ENCODE measurements around the gene ZBTB47.

ZBTB47 gene

DNA sequence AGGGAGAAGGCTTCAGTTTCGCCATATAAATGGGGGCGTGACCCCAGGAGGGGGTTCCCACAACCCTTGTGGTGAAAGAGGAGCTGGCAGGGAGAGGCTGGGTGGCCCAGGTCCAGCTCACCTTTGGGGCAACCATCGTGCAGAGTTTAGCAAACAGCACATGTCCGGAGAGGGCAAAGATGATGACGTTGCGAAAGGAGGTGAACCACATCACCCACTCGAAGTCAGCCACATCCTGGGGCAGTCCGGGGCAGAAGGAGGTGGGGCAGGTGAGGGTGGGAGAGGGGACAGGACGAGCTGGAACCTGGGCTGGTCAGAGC is 45.4 kb downstream of the ZBTB47 start:
- DNase-seq (ENCODE audit: low read depth, low spot score) = no peak

DNA sequence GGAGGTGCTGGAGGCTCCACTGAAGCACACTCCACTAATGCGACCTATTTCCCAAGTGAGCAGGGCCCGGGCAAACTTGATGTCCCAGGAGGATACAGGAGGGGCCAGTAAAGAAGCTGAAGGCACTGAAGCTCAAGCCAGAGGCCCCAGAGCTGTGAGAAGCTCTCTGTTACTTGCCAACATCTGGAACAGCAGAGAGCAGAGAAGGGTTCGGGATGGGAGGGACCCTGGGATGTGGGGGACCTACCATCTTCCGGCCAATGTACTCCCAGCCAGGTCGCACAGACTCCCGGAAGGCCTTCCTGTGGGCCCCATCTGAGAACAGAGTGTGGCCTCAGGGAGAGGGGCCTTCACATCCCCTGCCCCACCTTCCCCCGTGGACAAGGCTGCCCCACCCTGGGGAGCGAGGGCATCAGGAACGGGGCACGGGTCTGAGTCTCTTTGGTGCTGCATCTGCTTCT is 46.0 kb downstream of the ZBTB47 start:
- DNase-seq (ENCODE audit: low read depth, low spot score) = no peak

DNA sequence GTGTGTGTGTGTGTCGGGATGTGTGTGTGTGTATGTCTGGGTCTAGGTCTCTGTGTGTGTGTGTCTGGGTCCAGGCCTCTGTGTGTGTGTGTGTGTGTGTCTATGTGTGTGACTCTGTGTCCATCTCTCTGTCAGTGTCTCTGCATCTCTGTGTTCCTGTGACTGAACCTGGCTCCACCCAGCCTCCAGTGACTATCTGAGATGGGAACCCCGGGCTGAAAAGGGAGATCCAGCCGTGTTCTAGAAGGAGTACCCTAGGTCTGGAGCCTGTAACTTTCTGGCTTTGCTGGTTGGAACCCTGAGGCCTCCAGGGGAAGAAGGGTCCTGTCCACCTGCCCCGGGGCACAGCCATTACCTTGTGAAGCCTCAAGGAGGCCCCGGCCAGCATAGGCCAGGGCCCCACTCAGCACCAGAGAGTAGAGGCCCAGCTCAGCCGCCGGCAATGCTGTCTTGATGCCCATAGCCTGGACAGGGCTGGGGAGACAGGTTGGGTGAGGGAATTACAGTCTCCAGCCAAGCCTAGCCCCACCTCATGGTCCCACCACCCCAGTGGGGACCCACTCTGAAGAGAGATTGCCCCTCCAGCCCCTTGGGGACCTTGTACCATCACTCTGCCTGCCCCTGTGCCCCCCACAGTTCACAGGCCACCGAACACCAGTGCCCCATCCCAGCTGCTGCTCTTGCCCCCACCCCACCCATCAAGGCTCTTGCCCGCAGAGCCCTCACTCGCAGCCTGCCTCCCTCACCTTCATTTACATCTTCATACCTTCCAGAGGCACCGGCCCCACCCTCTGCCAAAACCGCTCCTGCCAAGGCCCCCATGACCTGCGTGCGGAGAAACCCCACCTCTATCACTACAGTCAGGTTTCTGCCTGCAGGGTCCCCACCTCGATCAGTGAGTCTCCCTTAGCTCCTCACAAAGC is 47.1 kb downstream of the ZBTB47 start:
- no peak for DNase-seq (ENCODE audit: low read depth, low spot score)

DNA sequence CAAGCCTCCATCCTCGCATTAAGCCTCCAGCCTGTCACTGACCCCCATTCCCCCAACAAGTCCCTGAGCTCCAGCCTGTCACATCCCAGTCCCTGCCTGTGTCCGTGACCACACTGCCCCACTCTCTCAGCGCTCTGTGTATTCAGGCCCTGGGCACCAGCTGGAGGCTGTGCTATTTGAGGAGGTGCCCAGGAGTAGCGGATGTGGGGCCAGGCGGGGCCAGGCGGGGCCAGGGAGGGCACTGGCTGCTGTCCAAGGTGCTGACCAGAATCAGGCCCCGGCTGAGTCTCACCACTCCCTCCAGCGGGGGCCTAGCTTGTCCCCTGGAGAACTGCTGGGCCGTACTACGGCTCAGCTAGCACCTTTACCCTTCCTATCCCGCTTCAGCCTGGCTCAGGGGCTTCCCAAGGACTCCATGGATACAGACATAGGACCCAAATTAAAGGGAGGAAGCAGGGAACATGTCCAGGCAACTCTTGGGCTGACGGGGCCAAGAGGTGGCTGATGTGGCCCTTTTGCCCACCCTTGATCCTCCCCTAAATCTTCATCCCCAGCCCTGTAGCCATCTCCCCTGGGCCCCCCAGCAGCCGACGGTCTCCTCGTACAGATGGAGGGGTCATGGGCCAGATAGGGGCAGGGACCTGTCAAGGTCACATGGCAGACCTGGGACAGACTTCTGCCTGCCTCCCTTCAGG is 48.0 kb downstream of the ZBTB47 start:
- peak; percentile 7 for DNase-seq (ENCODE audit: low read depth, low spot score)

DNA sequence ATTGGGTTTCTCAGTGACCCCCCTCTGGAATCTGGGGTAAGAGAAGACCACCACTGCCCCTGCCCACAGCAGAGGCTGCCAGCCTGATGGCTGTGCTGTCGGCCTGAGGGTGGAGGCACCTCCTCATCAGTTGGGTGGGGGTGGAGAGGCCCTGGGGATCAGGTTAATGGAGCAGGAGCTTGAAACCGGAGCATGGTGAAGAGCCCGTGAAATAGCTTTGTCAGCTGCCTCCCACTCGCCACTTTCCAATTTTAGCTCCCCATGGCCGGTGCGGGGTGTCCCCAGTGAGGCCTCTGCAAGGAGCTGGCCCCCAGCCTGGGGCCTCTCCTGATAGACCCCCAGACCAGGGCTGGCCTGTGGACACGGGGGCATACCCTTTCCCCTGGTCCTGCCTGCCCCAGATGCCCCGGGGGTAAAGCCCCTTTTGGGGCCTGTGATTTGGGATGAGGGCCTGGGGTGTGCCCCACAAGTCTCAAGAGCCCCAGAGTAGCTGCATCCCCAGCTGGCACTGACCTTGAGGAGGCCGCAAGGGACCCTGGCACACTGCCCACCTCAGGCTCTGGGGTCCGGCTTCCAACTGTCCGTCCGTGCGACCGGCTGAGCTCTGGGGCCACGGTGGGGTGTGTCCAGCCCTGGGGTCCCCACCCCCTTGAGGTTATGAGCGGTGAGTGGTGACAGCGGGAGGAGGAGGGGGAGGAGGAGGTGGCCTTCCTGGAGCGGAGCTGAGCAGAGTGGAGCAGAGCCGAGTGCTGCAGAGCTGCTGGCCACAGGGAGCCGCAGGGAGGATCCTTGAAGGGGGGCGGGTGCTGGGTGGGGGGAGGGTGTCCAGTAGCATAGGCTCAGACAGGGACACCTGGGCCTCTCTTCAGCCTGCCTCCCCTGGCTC is 48.8 kb downstream of the ZBTB47 start, which contains the start of gene HHATL:
Gene HHATL (minus strand): TSS at position 733 of the 886 bp plus-strand sequence. CDS start 1,972 bp downstream, outside the sequence.
- DNase-seq (ENCODE audit: low read depth, low spot score) = no peak

DNA sequence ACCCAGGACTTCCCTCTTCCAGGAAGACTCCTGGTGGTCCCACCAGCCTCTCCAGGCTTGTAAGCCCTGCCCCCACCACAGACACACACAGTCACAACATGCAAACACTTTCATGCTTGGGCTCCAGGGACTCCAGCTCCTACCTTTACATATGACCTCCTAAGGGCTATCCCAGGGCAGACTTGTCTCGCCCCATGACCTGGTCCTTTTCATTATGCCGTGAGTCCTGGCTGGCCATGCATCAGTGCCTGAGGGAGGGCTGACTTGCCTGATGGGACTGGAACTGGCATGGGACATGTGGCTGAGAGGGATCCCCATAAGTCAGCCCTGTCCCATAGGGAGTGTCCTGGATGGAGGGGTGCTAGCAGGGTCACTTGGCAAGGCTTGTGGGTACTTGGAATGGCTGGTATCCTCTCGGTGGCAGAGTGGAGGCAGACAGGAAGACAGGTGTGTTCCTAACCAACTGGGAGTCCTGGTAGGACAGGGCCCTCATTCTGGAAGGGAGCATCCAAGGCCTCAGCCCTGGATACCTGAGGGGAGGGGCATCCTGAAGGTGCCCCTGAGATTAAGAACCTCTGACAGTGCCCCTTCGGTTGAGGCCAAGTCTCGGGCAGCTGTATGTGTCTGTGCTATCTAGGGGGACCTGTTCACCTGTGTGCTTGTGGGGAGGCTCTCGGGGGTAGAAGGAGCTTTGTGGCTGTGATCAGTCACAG is 49.6 kb downstream of the ZBTB47 start:
- DNase-seq (ENCODE audit: low read depth, low spot score) = no peak

DNA sequence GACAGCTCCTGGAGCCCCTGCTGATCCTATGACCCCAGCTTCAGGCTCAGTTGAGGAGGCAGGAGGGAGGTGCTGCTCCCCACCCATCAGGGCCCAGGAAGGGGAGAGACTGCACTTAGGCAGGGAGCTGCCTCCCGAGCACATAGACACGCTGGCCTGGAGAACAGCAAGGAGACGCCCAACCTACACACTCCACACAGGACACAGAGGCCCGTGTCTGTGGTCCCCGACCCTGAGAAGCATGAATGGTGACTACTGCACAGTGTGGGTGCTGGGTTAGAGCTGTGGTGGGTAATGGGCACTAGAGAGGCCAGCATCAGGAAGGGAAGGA is 50.2 kb downstream of the ZBTB47 start:
- no peak for DNase-seq (ENCODE audit: low read depth, low spot score)

DNA sequence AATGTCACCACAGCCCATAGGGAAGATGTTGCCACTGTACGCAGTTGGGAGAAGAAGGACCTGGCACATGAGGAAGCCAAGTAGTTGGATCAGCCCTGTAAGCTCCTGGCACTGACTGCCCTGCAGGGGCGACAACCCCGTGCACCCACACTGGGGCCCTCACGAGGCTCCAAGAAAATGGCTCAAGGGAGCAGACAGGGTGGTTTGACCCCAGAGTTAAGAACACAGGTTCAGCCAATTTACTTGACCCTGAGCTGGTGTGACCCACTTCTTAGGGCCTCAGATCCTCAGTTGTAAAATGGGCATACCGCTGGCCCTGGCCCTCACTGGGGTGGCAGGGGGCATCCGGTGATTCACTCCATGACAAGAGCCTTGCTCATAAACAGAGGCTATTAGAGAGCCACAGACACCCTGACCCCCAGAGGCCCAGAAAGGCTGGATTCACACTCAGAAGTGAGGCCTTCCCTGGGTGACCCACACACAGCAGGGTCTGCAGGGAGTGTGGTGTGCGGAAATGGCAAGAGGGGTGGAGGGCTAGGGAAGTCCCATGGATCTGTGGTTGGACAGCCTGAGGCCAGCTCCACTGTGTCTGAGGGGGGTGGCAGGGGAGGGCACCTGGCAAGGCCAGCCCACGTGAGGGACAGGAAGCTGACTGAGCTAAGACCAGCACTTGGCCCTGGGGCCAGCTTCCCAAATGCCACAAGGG is 50.8 kb downstream of the ZBTB47 start:
- DNase-seq (ENCODE audit: low read depth, low spot score) = no peak

DNA sequence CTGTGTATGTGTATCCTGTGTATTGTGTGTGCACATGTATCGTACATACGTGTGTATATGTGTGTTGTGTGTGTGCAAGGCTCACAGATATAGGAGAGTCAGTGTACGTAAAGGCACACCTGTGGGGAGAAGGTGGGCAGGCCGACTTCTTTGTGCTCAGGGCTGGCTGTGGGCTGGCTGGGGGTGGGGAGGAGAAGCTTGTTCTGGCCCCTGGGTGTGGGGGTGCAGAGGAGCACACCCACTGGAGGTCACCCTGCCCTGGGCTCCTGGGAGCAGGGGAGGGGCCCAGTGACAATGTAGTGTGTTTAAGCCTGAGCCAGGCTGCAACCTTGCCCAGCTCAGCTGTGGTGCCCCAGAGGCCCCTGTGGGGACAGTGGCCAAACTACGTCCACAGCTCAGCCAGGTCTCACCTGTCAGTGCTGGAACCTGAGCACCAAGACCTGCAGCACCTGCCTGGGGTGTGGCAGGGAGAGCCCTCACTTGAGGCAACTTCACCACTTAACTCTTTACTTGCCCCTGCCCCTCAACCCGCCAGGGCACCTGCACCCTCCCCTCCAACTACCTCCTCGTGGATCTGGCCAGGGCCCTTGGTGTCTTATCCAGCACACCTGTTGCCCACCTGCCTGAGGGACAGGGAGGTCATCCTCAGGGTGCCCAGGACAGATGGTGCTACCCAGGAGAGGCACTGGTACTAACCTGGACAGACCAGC is 51.7 kb downstream of the ZBTB47 start:
- no peak for DNase-seq (ENCODE audit: low read depth, low spot score)

DNA sequence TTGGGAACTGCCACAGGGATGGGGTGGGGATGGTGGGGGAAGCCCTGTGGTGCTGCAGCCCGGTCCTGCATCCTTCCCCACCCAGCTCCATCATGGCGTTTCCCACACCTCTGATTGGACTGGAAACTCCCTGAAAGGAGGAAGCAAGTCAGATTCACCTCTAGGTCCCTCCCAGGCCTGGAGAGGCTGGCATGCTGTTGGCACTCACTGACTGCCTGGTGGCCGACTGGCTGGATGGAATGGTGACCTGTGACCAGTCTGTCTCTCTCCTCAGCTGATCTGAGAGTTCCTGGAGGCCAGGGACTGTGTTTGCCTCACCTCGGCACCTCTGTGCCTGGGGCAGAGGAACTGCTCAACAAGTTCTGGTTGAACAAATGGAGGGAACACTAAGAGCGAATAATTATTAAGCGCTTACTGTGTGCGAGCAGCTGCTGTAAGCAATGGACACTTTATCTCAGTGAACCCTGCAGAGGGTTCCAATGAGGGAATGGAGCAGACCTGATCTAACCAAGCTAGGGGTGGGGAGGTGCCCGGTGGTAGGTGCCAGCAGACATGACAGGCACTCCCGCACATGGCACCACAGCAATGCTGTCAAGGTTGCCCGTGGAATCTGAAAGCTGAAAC is 52.6 kb downstream of the ZBTB47 start:
- DNase-seq (ENCODE audit: low read depth, low spot score) = no peak

DNA sequence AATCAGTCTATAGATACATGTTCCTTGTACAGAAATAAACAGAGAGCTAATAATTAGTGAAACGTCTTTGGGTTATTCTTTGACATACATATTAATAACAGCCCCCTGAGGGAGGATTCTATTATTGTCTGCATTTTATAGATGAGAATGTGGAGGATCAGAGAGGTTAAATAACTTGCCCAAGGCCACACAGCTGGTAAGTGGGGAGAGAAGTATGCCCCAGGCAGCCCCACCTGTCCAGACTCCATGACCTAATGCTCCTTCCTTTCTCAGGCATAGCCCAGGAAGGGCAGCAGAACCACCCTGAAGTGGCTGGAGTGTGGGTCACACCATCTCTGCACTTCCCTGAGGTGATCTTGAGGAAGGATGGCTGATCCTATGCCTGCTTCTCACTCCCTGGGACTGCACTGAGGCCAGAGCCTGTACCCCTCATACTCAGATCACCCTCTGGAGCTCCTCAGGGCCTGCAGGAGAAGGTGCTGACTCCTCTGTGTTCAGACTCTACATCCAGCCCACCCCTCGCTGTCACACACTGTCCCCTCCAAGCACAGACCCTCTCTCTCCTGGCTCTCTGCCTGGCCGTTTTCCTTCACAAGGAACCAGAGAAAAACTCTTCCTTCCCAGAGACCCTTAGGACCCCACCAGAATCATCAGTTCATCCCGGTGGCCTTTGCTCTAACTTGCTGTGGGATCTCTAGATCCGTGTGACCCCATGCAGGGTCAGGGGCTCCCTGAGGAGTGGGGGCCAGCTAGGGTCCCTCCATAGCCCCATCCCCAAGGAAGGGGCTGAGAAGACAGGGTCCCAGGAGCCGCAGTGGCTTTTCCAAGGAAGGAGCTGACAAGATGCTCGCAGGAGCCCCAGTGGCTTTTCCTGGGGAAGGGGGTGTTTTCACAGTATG is 53.5 kb downstream of the ZBTB47 start:
- no peak for DNase-seq (ENCODE audit: low read depth, low spot score)

DNA sequence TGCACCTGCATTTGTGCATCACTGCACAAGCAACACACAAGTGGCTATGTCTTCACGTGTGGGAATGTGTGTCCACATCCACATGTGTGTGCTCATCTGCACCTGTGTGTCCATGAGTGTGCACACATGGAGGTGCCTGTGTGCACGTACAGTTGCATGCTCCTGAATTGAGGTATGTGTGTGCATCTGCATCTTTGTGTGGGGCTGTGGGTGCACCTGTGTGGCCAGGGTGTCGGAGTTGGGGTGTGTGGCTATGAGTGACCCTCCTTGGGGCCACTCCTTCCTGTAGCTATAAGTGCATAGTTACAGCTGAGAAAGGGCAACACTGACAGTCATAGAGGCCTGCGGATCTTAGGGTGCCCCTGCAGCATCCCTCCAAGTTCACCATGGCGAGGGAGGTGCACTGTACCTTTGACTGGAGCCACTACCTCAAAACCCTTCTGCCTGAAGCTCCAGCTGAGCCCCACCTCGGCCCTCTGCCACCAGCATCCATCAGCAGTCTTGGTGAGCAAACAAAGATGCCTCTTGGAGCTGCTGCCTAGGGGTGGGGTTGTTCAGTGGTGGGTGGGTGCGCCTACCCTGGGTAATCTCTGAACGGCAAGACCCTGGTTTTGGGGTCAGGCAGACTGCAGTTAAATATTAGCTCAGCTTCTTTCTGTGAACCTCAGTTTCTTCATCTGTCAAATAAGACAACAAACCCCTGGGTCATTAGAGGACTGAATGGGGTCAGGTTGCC is 54.3 kb downstream of the ZBTB47 start:
- no peak for DNase-seq (ENCODE audit: low read depth, low spot score)

DNA sequence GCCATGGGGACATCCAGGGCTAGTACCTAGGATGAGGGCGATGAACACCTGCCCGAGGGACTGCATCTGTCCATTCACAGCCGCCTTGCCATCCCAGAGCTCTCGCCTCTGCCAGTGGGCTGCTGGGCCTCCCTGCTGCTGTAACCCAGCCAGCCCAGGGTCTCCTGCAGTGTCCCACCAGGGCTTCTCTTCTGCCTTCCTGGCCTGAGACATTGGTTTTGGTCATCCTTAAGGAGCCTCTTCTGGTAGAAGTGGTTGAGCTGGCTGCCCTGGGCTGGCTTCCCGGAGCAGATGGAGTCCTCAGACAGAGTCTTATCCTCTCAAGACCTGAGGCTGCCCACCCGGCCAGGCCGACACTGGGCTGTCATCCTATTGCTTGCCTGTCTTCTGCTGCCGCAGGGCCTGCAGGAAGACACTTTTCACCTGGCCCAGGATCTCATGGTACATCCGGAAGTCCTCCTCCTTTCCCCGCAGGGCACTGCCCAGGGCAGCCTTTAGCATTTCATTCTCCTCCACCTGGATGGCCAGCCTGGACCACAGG is 55.2 kb downstream of the ZBTB47 start:
- no peak for DNase-seq (ENCODE audit: low read depth, low spot score)

DNA sequence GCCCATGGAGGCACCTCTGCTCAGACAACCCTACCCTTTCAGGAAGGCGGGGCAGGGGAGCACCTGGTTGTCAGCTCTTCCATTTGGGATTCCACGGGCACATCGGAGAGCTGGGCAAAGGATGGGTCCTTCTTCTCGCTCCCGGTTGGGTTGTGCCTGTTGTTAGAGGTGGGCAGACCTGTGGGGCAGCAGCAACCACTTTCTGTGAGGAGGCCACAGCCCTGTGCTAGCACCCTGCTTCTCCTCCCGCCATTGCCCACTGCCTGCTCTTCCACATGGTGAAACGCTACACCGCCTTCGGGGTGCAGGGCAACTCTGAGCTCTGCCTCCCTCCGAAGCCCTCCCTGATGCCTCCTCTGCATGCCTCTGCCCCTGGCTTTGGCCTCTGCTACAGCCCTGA is 56.1 kb downstream of the ZBTB47 start:
- no peak for DNase-seq (ENCODE audit: low read depth, low spot score)

DNA sequence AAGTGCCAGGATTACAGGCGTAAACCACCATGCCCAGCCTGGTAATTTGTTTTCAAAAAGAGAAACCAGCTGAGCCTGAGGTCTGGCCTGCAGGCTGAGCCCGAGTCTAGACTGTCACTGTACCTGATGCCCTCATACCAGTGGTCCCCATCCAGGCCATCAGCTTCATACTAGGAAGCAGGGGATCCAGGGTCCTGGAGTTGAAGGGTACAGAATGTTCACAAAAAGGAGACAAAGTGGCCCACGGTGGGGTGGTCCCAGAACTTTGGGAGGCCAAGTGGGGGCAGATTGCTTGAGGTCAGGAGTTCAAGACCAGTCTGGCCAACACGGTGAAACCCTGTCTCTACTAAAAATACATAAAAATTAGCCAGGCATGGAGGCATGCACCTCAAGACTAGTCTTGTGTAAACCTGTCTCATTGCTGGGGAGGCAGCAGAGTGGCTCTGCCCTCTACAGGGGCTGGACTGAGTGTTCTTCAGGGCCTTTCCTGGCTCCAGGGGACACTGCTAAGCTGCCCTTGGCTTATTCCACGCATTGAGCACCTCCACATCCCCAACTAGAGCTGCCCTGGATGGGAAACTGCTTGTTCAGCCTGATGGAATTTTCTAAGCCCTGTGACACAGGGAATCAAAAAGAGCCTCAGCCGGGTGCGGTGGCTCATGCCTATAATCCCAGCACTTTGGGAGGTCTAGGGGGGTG is 57.0 kb downstream of the ZBTB47 start:
- no peak for DNase-seq (ENCODE audit: low read depth, low spot score)

DNA sequence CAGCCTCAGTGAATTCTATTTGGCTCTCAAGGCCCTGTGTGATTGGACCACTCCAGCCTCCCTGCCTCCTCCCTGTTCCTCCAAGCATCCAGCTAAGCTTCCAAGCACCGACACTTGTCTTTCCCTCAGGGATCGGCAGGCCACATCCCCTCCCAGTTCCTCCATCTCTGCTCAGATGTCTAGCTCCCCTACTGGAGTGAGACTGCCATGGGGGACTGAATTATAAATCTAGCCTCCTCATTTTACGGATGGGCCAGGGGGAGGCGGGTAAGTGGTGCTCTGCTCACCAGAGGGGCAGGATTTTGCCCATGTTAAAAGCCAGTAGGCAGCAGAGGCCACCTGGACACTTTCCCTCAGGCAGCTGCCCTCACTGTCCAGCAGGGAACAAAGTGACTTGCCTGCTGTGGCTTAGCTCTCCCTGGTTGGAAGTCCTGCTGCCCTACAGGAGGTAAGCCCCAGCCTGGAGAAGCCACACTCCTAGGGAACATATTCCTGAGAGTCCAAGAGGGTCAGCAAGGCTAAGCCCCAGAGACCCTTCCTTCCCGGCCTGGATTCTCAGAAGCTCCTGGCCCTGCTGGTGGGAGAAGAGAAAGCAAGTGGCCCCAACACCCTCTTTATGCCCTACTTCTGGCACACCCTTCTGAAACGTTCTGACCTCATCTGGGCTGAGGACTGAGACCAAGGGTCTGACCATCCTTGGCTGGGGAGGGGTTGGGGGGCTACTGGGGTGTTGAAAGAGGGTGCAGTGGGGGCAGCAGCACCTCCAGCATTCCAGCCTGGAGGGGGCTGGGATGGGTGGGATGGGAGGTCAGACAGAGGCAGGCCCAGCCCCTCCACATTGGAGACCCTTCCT is 58.2 kb downstream of the ZBTB47 start:
- no peak for DNase-seq (ENCODE audit: low read depth, low spot score)

Measured in activated naive CD8-positive, alpha-beta T cell treated with anti-CD3 and anti-CD28 coated beads, Interleukin-2, amount 50 U/mL, for 16 hours (primary cell).